ENCODE results near the gene GABPB1.

GRCh38 chr15:50280271-50280670 lies 74.7 kb downstream of the GABPB1 start:
- no peak for TF ChIP-seq CTCF (IDR thresholded peaks at IDR 0.05)
- TF ChIP-seq POLR2A (IDR thresholded peaks at IDR 0.05) = no peak
- TF ChIP-seq POLR2AphosphoS5 (IDR thresholded peaks at IDR 0.05) = no peak

Data from stomach (tissue), 4 donors.